ENCODE data around the gene TRIM45.

GRCh38 chr1:117142200-117142599 is 20.7 kb upstream of the TRIM45 start:
- no peak for TF ChIP-seq CTCF (IDR thresholded peaks at IDR 0.05)
- no peak for TF ChIP-seq POLR2A (IDR thresholded peaks at IDR 0.05)
